Neutrophil (primary cell): ENCODE measurements around the gene CUTC.

Experiments
- H3K27ac ChIP-seq: fragments of 200-600 bp; sonication (generic); 2 replicates; pipeline ENCODE4 v1.5.1; 2016; ENCODE audit warnings: mild to moderate bottlenecking, moderate library complexity
- H3K27me3 ChIP-seq: fragments of 200-600 bp; sonication (generic); 2 replicates; pipeline ENCODE4 v1.6.0; 2016; ENCODE audit warnings: mild to moderate bottlenecking
- H3K36me3 ChIP-seq: fragments of 200-600 bp; sonication (generic); 2 replicates; pipeline ENCODE4 v1.5.1; 2017
- H3K4me1 ChIP-seq, 2 experiments: fragments of 200-600 bp in 1 of 2; sonication (generic) in 1 of 2; 1 replicate in 1 of 2; 2 replicates in 1 of 2; pipeline versions ENCODE4 v1.5.1 to v1.6.1; 2013 to 2016; ENCODE audit warnings: low read depth in 1 of 2, low read length in 1 of 2, mild to moderate bottlenecking in 1 of 2, moderate library complexity in 1 of 2; ENCODE audit not compliant: control insufficient read depth in 1 of 2, insufficient read depth in 1 of 2
- H3K4me3 ChIP-seq, 2 experiments: fragments of 200-600 bp in 1 of 2; sonication (generic) in 1 of 2; 1 replicate in 1 of 2; 2 replicates in 1 of 2; pipeline ENCODE4 v1.5.1; 2013 to 2016; ENCODE audit warnings: low read depth in 1 of 2, low read length in 1 of 2, mild to moderate bottlenecking in 1 of 2, moderate library complexity in 1 of 2
- H3K9me3 ChIP-seq: fragments of 200-600 bp; sonication (generic); 2 replicates; pipeline ENCODE4 v1.5.1; 2016
- TF ChIP-seq, protein P1 (sequence below): fragments of 200-600 bp; sonication (generic); IDR thresholded peaks from 2 replicates; pipeline ENCODE4 v1.5.1; 2016; ENCODE audit warnings: antibody characterized with exemption

The CUTC gene

DNA sequence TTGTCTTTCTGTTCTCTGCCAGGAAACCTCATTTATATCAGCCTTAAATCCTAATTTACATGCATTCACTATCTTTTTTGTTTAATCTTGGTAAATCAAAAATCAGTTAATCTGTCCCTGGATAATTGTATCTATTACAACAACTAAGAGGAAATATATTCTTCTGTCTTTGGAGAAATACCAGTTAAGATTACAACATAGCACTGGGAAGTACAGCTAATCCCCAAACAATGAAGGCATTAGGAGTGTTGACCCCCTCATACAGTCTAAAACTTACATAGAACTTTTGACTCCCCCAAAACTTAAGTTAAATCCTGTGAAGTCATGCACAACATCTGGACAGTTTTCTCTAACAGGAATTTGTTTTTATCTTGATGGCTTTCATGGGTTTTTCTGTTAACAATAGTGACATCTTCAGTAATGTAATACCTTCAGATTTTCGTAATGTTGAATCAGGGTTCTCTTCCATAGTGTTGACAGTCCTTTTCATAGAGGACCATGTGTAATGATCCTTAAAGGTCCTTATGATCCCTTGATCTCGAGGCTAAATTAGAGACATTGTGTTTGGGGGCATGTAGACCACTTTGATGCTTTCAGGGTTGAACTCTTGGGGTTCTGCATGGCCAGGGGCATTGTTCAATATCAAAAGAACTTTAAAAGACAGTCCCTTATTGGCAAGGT, 26.3 kb downstream of the CUTC start:
- no peak overlapping the region for H3K4me3 ChIP-seq
- no peaks in the 10 kb centered on the region for H3K27me3 ChIP-seq
- H3K9me3 ChIP-seq = no peaks in the 10 kb centered on the region
- peaks cover 72% of the 10 kb centered on the region for H3K36me3 ChIP-seq
- H3K27ac ChIP-seq = no peak overlapping the region
- peaks cover 2 to 5% of the 10 kb centered on the region in 2 experiments for H3K4me1 ChIP-seq
- TF ChIP-seq, protein P1, sequence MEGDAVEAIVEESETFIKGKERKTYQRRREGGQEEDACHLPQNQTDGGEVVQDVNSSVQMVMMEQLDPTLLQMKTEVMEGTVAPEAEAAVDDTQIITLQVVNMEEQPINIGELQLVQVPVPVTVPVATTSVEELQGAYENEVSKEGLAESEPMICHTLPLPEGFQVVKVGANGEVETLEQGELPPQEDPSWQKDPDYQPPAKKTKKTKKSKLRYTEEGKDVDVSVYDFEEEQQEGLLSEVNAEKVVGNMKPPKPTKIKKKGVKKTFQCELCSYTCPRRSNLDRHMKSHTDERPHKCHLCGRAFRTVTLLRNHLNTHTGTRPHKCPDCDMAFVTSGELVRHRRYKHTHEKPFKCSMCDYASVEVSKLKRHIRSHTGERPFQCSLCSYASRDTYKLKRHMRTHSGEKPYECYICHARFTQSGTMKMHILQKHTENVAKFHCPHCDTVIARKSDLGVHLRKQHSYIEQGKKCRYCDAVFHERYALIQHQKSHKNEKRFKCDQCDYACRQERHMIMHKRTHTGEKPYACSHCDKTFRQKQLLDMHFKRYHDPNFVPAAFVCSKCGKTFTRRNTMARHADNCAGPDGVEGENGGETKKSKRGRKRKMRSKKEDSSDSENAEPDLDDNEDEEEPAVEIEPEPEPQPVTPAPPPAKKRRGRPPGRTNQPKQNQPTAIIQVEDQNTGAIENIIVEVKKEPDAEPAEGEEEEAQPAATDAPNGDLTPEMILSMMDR = no peak

DNA sequence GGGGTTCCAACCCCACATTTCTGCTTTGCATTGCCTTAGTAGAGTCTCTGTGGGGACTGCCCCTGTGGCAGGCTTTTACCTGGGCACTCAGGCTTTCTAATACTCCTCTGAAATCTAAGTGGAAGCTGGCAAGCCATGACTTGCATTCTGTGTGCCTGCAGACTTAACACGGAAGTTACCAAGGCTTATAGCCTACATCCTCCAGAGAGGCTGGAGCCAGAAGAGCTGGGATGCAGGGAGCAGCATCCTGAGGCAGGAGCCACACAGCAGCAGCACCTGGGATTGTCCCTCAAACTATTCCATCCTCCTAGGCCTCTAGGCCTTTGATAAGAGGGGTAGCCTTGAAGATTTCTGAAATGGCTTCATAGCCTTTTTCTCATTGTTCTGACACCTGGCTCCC, 28.3 kb downstream of the CUTC start:
- Histone ChIP-seq H3K4me3 (no peak overlapping the region), H3K4me1 (peaks cover 8 to 10% of the 10 kb centered on the region in 2 experiments), H3K27ac (no peak overlapping the region), H3K27me3 (no peaks in the 10 kb centered on the region), H3K36me3 (peaks cover 52% of the 10 kb centered on the region), H3K9me3 (no peaks in the 10 kb centered on the region)
- TF ChIP-seq, protein P1 = no peak

DNA sequence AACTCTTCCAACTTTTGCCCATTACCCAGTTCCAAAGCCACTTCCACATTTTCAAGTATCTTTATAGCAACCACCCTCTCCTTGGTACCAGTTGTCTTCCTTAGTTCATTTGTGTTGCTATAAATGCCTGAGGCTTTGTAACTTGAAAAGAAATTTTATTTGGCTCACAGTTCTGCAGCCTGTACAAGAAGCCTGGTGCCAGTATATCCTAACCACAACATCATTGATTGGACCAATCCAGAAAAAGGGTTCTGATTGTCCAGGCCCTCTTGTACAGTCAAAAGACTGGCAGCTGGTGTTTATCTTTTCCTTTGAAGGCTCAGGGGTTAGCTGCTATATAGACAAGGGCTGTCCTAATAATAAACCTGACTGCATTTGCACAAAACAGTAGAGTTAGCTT, 29.3 kb downstream of the CUTC start:
- H3K9me3 ChIP-seq = no peaks in the 10 kb centered on the region
- H3K4me3 ChIP-seq = no peak overlapping the region
- no peak overlapping the region for H3K27ac ChIP-seq
- H3K27me3 ChIP-seq = no peaks in the 10 kb centered on the region
- H3K36me3 ChIP-seq = peaks cover 42% of the 10 kb centered on the region
- TF ChIP-seq, protein P1 = no peak
- H3K4me1 ChIP-seq = peaks cover 8 to 10% of the 10 kb centered on the region in 2 experiments

DNA sequence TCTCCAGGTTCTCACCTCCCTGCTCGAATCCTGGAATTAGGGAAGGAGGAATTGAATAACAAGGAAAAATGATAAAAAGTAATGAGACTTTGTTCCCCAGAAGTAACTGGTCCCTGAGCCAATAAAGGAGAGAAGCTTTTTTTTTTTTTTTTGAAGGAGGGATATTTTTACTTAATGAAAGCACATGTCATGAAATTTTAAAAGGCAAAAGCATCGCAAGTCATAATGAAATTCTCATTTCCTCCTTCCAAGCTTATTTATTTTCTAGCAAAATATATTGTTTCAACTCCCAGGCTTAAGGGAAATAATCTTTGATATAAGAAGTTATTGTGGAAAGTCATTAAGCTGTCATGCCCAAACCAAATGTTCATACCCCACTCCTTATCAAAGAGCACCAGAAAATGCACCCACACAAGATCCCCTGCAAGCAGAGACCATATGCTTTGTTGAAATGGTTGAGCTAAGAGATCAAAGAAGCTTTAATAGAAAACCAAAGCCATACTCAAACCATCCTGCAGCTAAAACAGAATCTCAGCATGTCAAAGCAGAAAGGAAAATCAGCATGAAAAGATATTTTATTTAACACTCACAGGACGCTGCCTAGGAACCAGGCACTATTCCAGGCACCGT, 33.8 kb downstream of the CUTC start:
- peaks cover 3% of the 10 kb centered on the region for H3K36me3 ChIP-seq
- H3K27me3 ChIP-seq = no peaks in the 10 kb centered on the region
- H3K4me1 ChIP-seq = peaks cover 8 to 10% of the 10 kb centered on the region in 2 experiments
- no peak overlapping the region for H3K4me3 ChIP-seq
- no peak overlapping the region for H3K27ac ChIP-seq
- H3K9me3 ChIP-seq = no peaks in the 10 kb centered on the region
- TF ChIP-seq, protein P1 = no peak

DNA sequence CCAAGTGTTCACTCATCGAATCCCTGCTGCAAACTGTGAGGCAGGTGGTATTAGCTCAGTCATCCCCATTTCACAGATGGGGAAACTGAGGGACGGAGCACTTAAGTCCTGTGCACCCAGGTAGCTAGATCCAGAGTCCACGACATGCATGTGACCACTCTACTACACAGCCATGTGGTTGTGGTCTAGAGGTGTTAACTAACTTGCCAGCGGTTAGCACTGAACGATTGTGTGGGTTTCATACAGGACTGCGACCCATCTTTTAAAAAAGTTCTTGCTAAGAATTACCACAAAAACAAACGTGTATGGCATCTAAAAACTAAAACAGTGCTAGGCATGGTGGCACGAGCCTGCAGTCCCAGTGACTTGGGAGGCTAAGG, 34.3 kb downstream of the CUTC start:
- no peak overlapping the region for H3K4me3 ChIP-seq
- H3K27ac ChIP-seq = no peak overlapping the region
- H3K9me3 ChIP-seq = no peaks in the 10 kb centered on the region
- H3K27me3 ChIP-seq = no peaks in the 10 kb centered on the region
- TF ChIP-seq, protein P1 = no peak
- no peaks in the 10 kb centered on the region for H3K36me3 ChIP-seq
- H3K4me1 ChIP-seq = peaks cover 8 to 10% of the 10 kb centered on the region in 2 experiments
